ENCODE results near the gene TRAK2.
"Not testable (repeated sequence)": the region's sequence is repeated elsewhere in the genome, so short reads cannot be mapped to it uniquely, and the experiment has no call there.

The TRAK2 gene

GRCh38 chr2:201448701-201449100 is 2.6 kb downstream of the TRAK2 start:
- DNase-seq (ENCODE audit: low read depth in 3 of 3), result no peak

GRCh38 chr2:201448061-201448460 is 3.2 kb downstream of the TRAK2 start:
- no peak for DNase-seq (ENCODE audit: low read depth in 3 of 3)

GRCh38 chr2:201447086-201447485 is 4.2 kb downstream of the TRAK2 start:
- no peak for DNase-seq (ENCODE audit: low read depth in 3 of 3)

GRCh38 chr2:201444746-201445465 is 6.4 kb downstream of the TRAK2 start:
- DNase-seq (ENCODE audit: low read depth in 3 of 3), result no peak

- no peak for DNase-seq (ENCODE audit: low read depth in 3 of 3)
These were observed 9.8 kb downstream of the TRAK2 start for GRCh38 chr2:201441409-201441808.

GRCh38 chr2:201440182-201440581 is 11.1 kb downstream of the TRAK2 start:
- no peak for DNase-seq (ENCODE audit: low read depth in 3 of 3)

- not testable (repeated sequence) for DNase-seq (ENCODE audit: low read depth in 3 of 3)
These were observed 11.8 kb downstream of the TRAK2 start for GRCh38 chr2:201439336-201439922.

GRCh38 chr2:201436141-201436540 is 15.1 kb downstream of the TRAK2 start:
- DNase-seq (ENCODE audit: low read depth in 3 of 3), result no peak

- DNase-seq (ENCODE audit: low read depth in 3 of 3), result no peak
These were observed 17.8 kb downstream of the TRAK2 start for GRCh38 chr2:201433394-201433995.

- DNase-seq (ENCODE audit: low read depth in 3 of 3), result no peak
These were observed 18.5 kb downstream of the TRAK2 start for GRCh38 chr2:201432621-201433393.

- no peak for DNase-seq (ENCODE audit: low read depth in 3 of 3)
These were observed 19.1 kb downstream of the TRAK2 start for GRCh38 chr2:201432038-201432620.

GRCh38 chr2:201430839-201431238 is 20.4 kb downstream of the TRAK2 start:
- no peak for DNase-seq (ENCODE audit: low read depth in 3 of 3)

GRCh38 chr2:201430322-201430721 is 20.9 kb downstream of the TRAK2 start:
- not testable (repeated sequence) for DNase-seq (ENCODE audit: low read depth in 3 of 3)

GRCh38 chr2:201429835-201430234 is 21.4 kb downstream of the TRAK2 start:
- not testable (repeated sequence) for DNase-seq (ENCODE audit: low read depth in 3 of 3)

GRCh38 chr2:201428366-201428765 is 22.9 kb downstream of the TRAK2 start:
- DNase-seq (ENCODE audit: low read depth in 3 of 3), result not testable (repeated sequence)

GRCh38 chr2:201425952-201426351 is 25.3 kb downstream of the TRAK2 start:
- no peak for DNase-seq (ENCODE audit: low read depth in 3 of 3)

GRCh38 chr2:201420442-201421113 is 30.7 kb downstream of the TRAK2 start:
- no peak for DNase-seq (ENCODE audit: low read depth in 3 of 3)

GRCh38 chr2:201419986-201420385 is 31.3 kb downstream of the TRAK2 start:
- DNase-seq (ENCODE audit: low read depth in 3 of 3), result no peak

- no peak for DNase-seq (ENCODE audit: low read depth in 3 of 3)
These were observed 32.1 kb downstream of the TRAK2 start for GRCh38 chr2:201419057-201419635.

- DNase-seq (ENCODE audit: low read depth in 3 of 3), result no peak
These were observed 36.1 kb downstream of the TRAK2 start for GRCh38 chr2:201415149-201415548.

Data from stimulated activated CD4-positive, alpha-beta T cell treated with anti-CD3 and anti-CD28 coated beads, TNF-alpha, amount 100 ng/mL, for 4 hours (primary cell).